Activated T-helper 2 cell treated with anti-CD3 and anti-CD28 coated beads, Interferon-gamma antibody, Interleukin-2, Interleukin-4, amounts not matched to agents 10 μg/mL and 5 μg/mL and 100 μg/mL, durations not matched to agents 14 hours and 24 hours and 36 hours (primary cell): Measurements from ENCODE around the gene SERPINA6. TPM values are rescaled to one million over a fixed set of nuclear protein-coding genes. Genes with fewer than 3 reads are reported as not detected.
"Not testable (repeated sequence)": the region's sequence is repeated elsewhere in the genome, so short reads cannot be mapped to it uniquely, and the experiment has no call there.

ENCODE experiments used
- DNase-seq: peaks from one replicate; pipeline ENCODE4 v3.0.0; 2021; ENCODE audit warnings: low spot score
- H3K27ac Mint-ChIP-seq: one replicate; pipeline ENCODE4 v1.8.0; 2021; ENCODE audit warnings: mixed read lengths
- H3K27me3 Mint-ChIP-seq: one replicate; pipeline ENCODE4 v1.8.0; 2021; ENCODE audit warnings: low read depth, mixed read lengths
- H3K36me3 Mint-ChIP-seq: one replicate; pipeline ENCODE4 v1.8.0; 2021; ENCODE audit warnings: low read depth, mixed read lengths
- H3K4me1 Mint-ChIP-seq: one replicate; pipeline ENCODE4 v1.8.0; 2021; ENCODE audit warnings: low read depth, mixed read lengths
- H3K4me3 Mint-ChIP-seq: one replicate; pipeline ENCODE4 v1.8.0; 2021; ENCODE audit warnings: low read depth, mild to moderate bottlenecking, moderate library complexity, mixed read lengths
- H3K9me3 Mint-ChIP-seq: one replicate; pipeline ENCODE4 v1.8.0; 2021; ENCODE audit warnings: mixed read lengths
- intact Hi-C: fragments of 100-400 bp; cut with micrococcal nuclease; formaldehyde crosslinking; loops from one replicate; pipeline ENCODE4 v1.15.1; 2023
- total RNA-seq: library from RNA; stranded (reverse); gene quantifications from 2 replicates; pipeline ENCODE4 v1.2.3, GENCODE V29; 2022

Gene SERPINA6
- total RNA-seq, 1 donor from 2014 or later, result not detected

GRCh38 chr14:94309721-94310120 is 13.4 kb downstream of the SERPINA6 start:
- Mint-ChIP-seq H3K27me3 (no peaks in the 10 kb centered on the region), H3K27ac (no peak overlapping the region), H3K4me3 (no peak overlapping the region), H3K4me1 (no peaks in the 10 kb centered on the region), H3K9me3 (peaks cover 19% of the 10 kb centered on the region), H3K36me3 (no peaks in the 10 kb centered on the region)
- no peak for DNase-seq
- intact Hi-C loops, result no loop called here

- H3K27me3 Mint-ChIP-seq, result no peaks in the 10 kb centered on the region
- no peaks in the 10 kb centered on the region for H3K36me3 Mint-ChIP-seq
- H3K27ac Mint-ChIP-seq, result no peak overlapping the region
- no peak for DNase-seq
- intact Hi-C loops, result no loop called here
- peaks cover 19% of the 10 kb centered on the region for H3K9me3 Mint-ChIP-seq
- no peaks in the 10 kb centered on the region for H3K4me1 Mint-ChIP-seq
- H3K4me3 Mint-ChIP-seq, result no peak overlapping the region
These were observed 15.6 kb downstream of the SERPINA6 start for GRCh38 chr14:94307410-94307992.

GRCh38 chr14:94306047-94306978 is 16.8 kb downstream of the SERPINA6 start:
- Mint-ChIP-seq H3K27ac (no peak overlapping the region), H3K4me3 (no peak overlapping the region), H3K9me3 (peaks cover 19% of the 10 kb centered on the region), H3K27me3 (no peaks in the 10 kb centered on the region), H3K4me1 (no peaks in the 10 kb centered on the region), H3K36me3 (no peaks in the 10 kb centered on the region)
- intact Hi-C loops, result no loop called here
- DNase-seq, result no peak

GRCh38 chr14:94305620-94306019 is 17.5 kb downstream of the SERPINA6 start:
- Mint-ChIP-seq H3K4me3 (no peak overlapping the region), H3K27ac (no peak overlapping the region), H3K36me3 (no peaks in the 10 kb centered on the region), H3K4me1 (no peaks in the 10 kb centered on the region), H3K27me3 (no peaks in the 10 kb centered on the region), H3K9me3 (peaks cover 19% of the 10 kb centered on the region)
- intact Hi-C loops, result no loop called here
- no peak for DNase-seq

- H3K27ac Mint-ChIP-seq, result no peak overlapping the region
- intact Hi-C loops, result no loop called here
- DNase-seq, result no peak
- peaks cover 19% of the 10 kb centered on the region for H3K9me3 Mint-ChIP-seq
- H3K4me3 Mint-ChIP-seq, result no peak overlapping the region
- no peaks in the 10 kb centered on the region for H3K27me3 Mint-ChIP-seq
- H3K36me3 Mint-ChIP-seq, result no peaks in the 10 kb centered on the region
- H3K4me1 Mint-ChIP-seq, result no peaks in the 10 kb centered on the region
These were observed 18.9 kb downstream of the SERPINA6 start for GRCh38 chr14:94304243-94304642.

GRCh38 chr14:94303111-94303510 is 20.0 kb downstream of the SERPINA6 start:
- H3K4me1 Mint-ChIP-seq, result no peaks in the 10 kb centered on the region
- no peak overlapping the region for H3K27ac Mint-ChIP-seq
- no peak overlapping the region for H3K4me3 Mint-ChIP-seq
- no peak for DNase-seq
- H3K27me3 Mint-ChIP-seq, result no peaks in the 10 kb centered on the region
- H3K36me3 Mint-ChIP-seq, result no peaks in the 10 kb centered on the region
- H3K9me3 Mint-ChIP-seq, result peaks cover 13% of the 10 kb centered on the region
- intact Hi-C loops, result no loop called here

GRCh38 chr14:94298130-94298529 is 25.0 kb downstream of the SERPINA6 start:
- H3K36me3 Mint-ChIP-seq, result no peaks in the 10 kb centered on the region
- no peak for DNase-seq
- H3K9me3 Mint-ChIP-seq, result peaks cover 3% of the 10 kb centered on the region
- intact Hi-C loops, result no loop called here
- H3K27me3 Mint-ChIP-seq, result no peaks in the 10 kb centered on the region
- no peak overlapping the region for H3K4me3 Mint-ChIP-seq
- no peak overlapping the region for H3K27ac Mint-ChIP-seq
- H3K4me1 Mint-ChIP-seq, result no peaks in the 10 kb centered on the region

GRCh38 chr14:94296181-94296545 is 27.0 kb downstream of the SERPINA6 start:
- H3K4me3 Mint-ChIP-seq, H3K36me3 Mint-ChIP-seq, H3K4me1 Mint-ChIP-seq, H3K9me3 Mint-ChIP-seq, intact Hi-C loops, H3K27ac Mint-ChIP-seq, H3K27me3 Mint-ChIP-seq, DNase-seq: not testable (repeated sequence)

- H3K36me3 Mint-ChIP-seq, result no peaks in the 10 kb centered on the region
- no peak for DNase-seq
- intact Hi-C loops, result no loop called here
- H3K9me3 Mint-ChIP-seq, result peaks cover 3% of the 10 kb centered on the region
- no peak overlapping the region for H3K27ac Mint-ChIP-seq
- H3K27me3 Mint-ChIP-seq, result no peaks in the 10 kb centered on the region
- no peak overlapping the region for H3K4me3 Mint-ChIP-seq
- no peaks in the 10 kb centered on the region for H3K4me1 Mint-ChIP-seq
These were observed 27.6 kb downstream of the SERPINA6 start for GRCh38 chr14:94295360-94296180.

- Mint-ChIP-seq H3K4me3 (no peak overlapping the region), H3K9me3 (peaks cover 3% of the 10 kb centered on the region), H3K4me1 (no peaks in the 10 kb centered on the region), H3K27ac (no peak overlapping the region), H3K27me3 (no peaks in the 10 kb centered on the region), H3K36me3 (no peaks in the 10 kb centered on the region)
- intact Hi-C loops, result no loop called here
- no peak for DNase-seq
These were observed 29.6 kb downstream of the SERPINA6 start for GRCh38 chr14:94293578-94293924.

- intact Hi-C loops, result no loop called here
- no peaks in the 10 kb centered on the region for H3K36me3 Mint-ChIP-seq
- no peak for DNase-seq
These were observed 30.1 kb downstream of the SERPINA6 start, which contains the start of gene SERPINA10 for GRCh38 chr14:94292872-94293577. Gene SERPINA10, minus strand, starts transcription at chr14:94293268. Its CDS starts 2,675 bp downstream, at chr14:94290593.

GRCh38 chr14:94292526-94292871 is 30.6 kb downstream of the SERPINA6 start:
- intact Hi-C loops, result no loop called here
- Mint-ChIP-seq H3K27ac (no peak overlapping the region), H3K27me3 (no peaks in the 10 kb centered on the region), H3K9me3 (peaks cover 3% of the 10 kb centered on the region), H3K4me3 (no peak overlapping the region), H3K4me1 (peaks cover 3% of the 10 kb centered on the region), H3K36me3 (no peaks in the 10 kb centered on the region)
- DNase-seq, result no peak

More at GRCh38 chr14:94292872-94293577, 30.1 kb downstream of the SERPINA6 start, which contains the start of gene SERPINA10:
- Mint-ChIP-seq H3K9me3 (peaks cover 3% of the 10 kb centered on the region), H3K4me3 (no peak within 1 kb of the TSS), H3K4me1 (no peaks in the 10 kb centered on the region), H3K27me3 (no peaks in the 10 kb centered on the region), H3K27ac (no peak within 1 kb of the TSS)
